HG03442 (cell line): ENCODE results near the gene SNAPIN.

Experiments used
- ATAC-seq: cut with Tn5 transposase; IDR thresholded peaks from one replicate; pipeline ENCODE4 v1.9.1; 2021; ENCODE audit warnings: mild to moderate bottlenecking, moderate library complexity; ENCODE audit not compliant: unreplicated experiment

Gene SNAPIN, protein sequence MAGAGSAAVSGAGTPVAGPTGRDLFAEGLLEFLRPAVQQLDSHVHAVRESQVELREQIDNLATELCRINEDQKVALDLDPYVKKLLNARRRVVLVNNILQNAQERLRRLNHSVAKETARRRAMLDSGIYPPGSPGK

DNA sequence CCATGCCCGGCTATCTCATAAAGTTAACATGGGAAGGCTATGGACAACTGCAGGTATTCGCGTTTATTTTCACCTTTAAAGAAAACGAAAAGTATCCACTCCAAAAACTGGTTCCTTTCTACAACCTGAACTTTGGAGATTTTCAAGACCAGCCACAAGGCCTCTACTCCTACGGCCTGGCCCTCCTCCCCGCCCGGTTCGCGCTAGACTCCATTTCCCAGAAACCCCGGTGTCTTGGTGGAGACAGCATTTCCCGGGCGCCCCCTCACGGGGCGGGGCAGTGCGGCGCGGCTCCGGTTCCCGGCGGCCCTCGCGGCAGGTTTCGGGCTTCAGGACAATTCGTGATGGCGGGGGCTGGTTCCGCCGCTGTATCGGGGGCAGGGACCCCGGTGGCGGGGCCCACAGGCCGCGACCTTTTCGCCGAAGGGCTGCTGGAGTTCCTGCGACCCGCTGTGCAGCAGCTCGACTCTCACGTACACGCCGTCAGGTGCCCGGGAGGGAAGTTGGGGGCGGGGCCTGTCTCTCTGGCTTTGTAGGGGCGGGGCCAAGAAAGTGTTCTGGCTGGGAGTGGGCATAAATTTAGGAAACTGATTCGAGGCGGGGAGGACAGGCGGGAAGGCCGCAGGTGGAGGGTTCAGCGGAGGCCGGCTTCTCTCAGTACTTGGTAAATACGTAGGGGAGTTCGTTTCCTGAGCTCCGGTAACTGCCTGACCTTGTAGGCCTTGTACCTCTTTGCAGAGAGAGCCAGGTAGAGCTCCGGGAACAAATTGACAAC is at the start of gene SNAPIN:
TSS of gene SNAPIN (plus strand) at position 304 of the 775 bp plus-strand sequence. CDS start at position 345, 41 bp downstream.
- ATAC-seq = peak; percentile 86

DNA sequence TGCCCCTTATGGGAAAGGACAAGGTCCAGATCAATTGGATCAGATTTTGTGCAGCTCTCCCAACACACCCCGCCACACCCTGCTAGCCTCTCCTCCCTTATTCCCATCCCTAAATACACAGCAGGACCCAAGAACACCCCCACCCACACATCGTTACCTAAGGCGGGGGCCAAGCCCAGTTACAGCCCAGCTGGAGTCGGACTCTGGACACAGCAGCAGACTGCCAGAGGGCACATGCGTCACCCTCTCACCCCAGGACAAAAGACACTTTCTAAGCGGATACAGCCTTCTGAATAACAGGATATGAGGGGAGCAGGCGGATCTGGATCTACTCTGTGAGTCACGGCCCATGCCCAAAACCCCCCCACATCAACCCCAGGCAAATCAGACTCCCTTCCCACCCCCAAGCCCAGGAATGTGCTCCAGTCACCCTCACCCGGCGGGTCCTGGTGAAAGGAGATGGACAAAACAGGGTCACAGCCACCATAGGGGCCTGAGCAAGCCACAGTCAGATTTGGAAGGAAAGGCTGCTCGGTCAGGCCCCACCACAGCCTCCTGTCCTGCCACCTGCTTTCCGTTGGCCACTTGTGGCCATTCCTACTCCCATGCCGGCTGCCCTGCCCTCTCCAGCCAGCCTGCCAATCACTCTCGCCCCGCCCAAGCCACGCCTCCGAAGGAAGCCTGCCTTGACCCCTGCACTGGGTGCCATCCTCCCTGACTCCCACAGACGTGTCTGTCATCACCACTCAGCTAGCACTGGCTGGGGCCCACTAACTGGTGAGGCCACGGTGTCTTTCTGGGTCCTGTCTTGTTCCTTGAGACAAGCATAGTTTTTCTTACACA is 49.5 kb upstream of the SNAPIN start:
- no peak for ATAC-seq

DNA sequence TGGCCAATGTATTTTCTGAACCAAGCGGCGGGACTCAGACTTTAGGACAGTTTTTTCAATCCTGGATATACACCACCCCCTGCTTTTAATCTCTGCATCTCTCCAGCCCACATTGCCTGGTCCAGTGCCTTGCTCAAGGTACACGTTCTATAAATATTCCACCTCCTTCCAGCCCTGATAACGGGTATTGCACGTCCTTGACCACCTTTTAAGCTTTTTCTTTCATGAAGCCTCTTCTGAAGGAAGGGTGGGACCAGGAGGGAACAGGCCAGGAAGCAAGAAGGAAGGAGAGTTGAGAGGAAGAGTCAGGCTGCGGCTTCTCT is 49.0 kb upstream of the SNAPIN start:
- no peak for ATAC-seq

DNA sequence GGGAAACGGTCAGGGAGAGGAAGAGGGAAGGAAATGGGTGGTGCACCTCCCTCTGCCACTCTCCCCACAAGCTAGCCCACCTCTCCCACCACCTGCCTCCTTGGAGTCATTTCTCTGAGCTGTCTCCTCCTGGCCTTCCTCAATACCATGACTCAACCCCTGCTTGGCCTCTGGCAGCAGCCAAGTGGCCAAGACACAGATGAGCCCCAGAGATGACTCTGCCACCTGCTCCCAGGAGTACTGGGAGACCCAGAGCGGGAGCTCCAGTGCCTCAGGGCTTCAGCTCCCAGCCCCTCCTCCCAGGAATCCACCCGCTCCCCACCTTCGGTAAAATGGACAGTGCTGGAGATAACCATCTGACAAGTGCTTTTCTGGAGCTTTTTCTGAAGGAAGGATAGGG is 48.2 kb upstream of the SNAPIN start:
- no peak for ATAC-seq

GRCh38 chr1:153610811-153611301 is 47.6 kb upstream of the SNAPIN start:
- ATAC-seq = no peak

- ATAC-seq = no peak
Measured at GRCh38 chr1:153611356-153611755, 47.1 kb upstream of the SNAPIN start.

DNA sequence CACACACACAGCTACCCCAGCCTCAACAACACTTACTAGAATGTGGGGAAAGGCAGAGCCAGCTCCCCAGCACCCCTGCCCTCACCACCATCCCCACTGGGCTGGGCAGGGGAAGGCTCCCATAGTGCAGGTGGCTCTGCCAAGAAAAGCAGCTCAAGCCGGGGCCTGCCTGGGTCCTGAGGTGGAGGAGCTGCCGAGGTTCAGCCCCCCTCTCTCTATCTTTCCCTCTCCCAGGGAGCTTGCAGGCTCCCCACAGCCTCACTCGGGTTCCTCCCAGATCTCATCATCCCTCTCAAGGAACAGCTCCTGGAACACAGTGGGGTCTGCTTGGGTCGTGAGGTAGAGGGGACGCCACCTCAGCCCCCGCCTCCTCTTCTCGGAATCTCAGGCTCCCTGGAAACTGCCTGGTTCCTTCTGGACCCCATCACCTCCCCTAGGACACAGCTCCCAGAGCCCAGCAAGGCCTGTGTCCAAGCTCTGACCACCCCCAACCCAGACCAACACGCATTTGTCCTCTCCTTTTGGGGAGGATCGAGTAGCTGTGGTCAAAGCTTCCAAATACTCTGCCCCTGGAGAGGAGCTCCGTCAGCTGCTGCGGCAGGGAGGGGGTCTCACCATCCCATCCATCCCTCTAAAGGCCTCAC is 46.3 kb upstream of the SNAPIN start:
- ATAC-seq = no peak

DNA sequence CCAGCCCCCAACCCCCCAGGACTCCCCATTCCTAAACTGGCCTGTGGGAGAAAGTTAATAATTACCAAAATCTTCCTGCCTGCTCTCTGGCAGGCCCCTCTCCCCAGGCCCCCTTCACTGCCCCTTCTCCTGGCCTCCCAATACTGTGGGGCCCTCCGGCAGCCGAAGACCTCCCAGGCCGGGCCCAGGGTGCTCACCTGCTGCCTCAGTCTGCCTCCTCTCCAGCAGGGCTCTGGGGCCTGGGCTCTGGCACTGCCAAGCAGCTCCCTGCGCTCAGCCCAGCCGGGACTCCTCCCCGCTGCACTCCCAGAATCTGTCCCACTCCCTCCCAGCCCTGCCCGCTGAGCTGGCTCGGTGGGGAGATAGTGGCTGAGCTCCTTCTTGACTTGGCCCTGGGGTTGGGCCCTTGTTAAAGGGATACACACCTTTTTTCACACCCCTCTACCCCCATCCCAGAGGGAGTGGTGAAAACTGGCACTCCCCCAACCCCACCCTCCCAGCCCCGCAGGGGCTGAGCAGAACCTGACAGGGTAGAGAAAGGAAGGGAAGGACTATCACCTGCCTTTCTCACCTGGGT is 45.7 kb upstream of the SNAPIN start, which contains the start of gene S100A16:
TSS of gene S100A16 (minus strand) at position 383 of the 577 bp plus-strand sequence. CDS start 4,986 bp downstream, outside the sequence.
- ATAC-seq = no peak

- no peak for ATAC-seq
Measured at GRCh38 chr1:153613406-153613805, 45.1 kb upstream of the SNAPIN start.

- no peak for ATAC-seq
Measured at GRCh38 chr1:153614189-153614900, 44.2 kb upstream of the SNAPIN start.

DNA sequence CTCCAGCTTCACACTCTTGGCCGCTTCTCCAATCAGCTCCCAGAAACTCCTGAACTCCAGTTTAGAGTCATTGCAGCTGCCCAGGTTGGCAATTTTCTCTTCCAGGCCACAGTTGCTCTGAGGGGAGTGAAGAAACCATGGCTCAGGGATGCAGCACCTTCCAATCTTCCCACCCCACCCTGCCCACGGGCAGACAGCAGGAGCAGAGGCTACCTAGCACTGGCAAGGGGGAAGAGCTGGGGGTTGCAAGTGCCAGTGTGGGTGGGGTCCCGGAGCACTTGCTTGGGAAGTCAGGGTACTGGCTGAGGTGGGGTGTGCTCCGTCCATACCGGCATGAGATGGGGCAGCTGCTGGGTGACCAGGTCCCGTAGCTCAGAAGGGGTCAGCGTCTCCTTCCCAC is 43.6 kb upstream of the SNAPIN start:
- ATAC-seq = no peak

- ATAC-seq = no peak
Measured at GRCh38 chr1:153615406-153615805, 43.1 kb upstream of the SNAPIN start.

- ATAC-seq = no peak
Measured at GRCh38 chr1:153616144-153616916, 42.2 kb upstream of the SNAPIN start, which contains the start of gene S100A14. TSS of gene S100A14 (minus strand) at chr1:153616325. CDS start at chr1:153615858, 467 bp downstream.

DNA sequence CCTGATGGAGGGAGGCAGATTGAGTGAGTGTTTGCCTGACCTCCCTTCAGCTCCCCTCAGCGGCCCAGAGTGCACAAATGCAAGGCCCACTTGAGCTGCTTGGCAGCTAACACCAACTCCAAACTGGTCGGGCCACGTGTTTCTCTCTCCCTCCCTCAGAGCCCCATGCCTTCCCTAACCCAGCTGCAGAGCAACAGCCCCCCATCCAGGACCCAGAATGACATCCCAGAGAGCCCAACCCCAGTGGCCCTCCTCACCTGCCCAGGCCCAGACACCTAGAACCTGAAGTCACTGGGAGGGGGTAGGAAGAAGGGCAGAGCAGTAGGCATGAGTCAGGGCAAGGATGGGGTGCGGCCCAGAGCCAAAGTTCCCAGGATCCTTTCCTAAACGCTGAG is 41.6 kb upstream of the SNAPIN start:
- no peak for ATAC-seq

GRCh38 chr1:153617663-153618062 is 40.8 kb upstream of the SNAPIN start:
- ATAC-seq = no peak

DNA sequence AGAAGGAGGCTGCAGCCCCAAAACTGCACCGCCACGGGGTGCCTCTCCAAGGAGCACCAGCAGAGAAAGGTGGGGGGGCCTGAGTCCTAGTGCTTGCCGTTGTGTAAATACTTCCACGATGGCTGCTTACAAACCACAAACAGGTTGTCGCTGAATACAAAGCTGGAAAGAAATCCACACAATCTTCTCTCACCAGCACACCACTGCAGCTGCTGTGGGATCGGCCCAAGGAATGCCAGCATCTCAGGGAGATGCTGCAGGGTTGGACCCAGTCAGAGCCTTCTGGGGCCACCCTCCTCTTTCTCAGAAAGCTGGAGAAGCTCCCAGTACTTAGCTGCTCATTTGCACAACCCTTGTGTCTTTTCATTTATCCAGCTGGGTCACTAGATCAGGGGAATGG is 39.3 kb upstream of the SNAPIN start:
- no peak for ATAC-seq

GRCh38 chr1:153623101-153623500 is 35.4 kb upstream of the SNAPIN start:
- ATAC-seq = no peak

- no peak for ATAC-seq
Measured at GRCh38 chr1:153624965-153625611, 33.4 kb upstream of the SNAPIN start.

GRCh38 chr1:153626477-153626903 is 32.0 kb upstream of the SNAPIN start:
- ATAC-seq = no peak
